OCI-LY3 (cell line): ENCODE measurements around the gene COL4A6.

Experiments used
- H2AFZ ChIP-seq: fragments of 200-600, 300-600 bp; shearing (Covaris generic); 2 replicates; pipeline ENCODE4 v1.6.0; 2014; ENCODE audit warnings: antibody characterized with exemption, low read depth, low read length
- H3K27ac ChIP-seq: fragments of 200-600, 300-600 bp; sonication (generic); 2 replicates; pipeline ENCODE4 v1.5.1; 2014; ENCODE audit warnings: mild to moderate bottlenecking, low read length, moderate library complexity, mixed read lengths
- H3K27me3 ChIP-seq: fragments of 200-600, 300-600 bp; sonication (generic); 2 replicates; pipeline ENCODE4 v1.6.1; 2014; ENCODE audit warnings: low read depth, low read length, mixed read lengths
- H3K36me3 ChIP-seq: fragments of 200-600, 300-600 bp; sonication (generic); replicated peaks from 2 replicates; pipeline ENCODE3; 2014; ENCODE audit warnings: low read depth, low read length, mixed read lengths
- H3K4me1 ChIP-seq: fragments of 300-600, 200-600 bp; sonication (generic); 2 replicates; pipeline ENCODE4 v1.6.1; 2014; ENCODE audit warnings: low read length, mixed read lengths
- H3K4me2 ChIP-seq: fragments of 200-600, 300-600 bp; sonication (generic); 2 replicates; pipeline ENCODE4 v1.6.1; 2014; ENCODE audit warnings: low read length, mixed read lengths
- H3K4me3 ChIP-seq: fragments of 300-600, 200-600 bp; sonication (generic); 2 replicates; pipeline ENCODE4 v1.5.1; 2014; ENCODE audit warnings: antibody characterized with exemption, mild to moderate bottlenecking, low read length, moderate library complexity
- H3K79me2 ChIP-seq: fragments of 300-600, 200-600 bp; shearing (Covaris generic); 2 replicates; pipeline ENCODE4 v1.6.1; 2014; ENCODE audit warnings: mild to moderate bottlenecking, low read length, mixed read lengths
- H3K9ac ChIP-seq: fragments of 300-600, 200-600 bp; shearing (Covaris generic); 2 replicates; pipeline ENCODE4 v1.6.0; 2014; ENCODE audit warnings: mild to moderate bottlenecking, low read length, moderate library complexity
- H3K9me3 ChIP-seq: fragments of 200-600, 300-600 bp; shearing (Covaris generic); 2 replicates; pipeline ENCODE4 v1.6.1; 2014; ENCODE audit warnings: low read length, mixed read lengths; ENCODE audit not compliant: insufficient read depth
- H4K20me1 ChIP-seq: fragments of 200-600, 300-600 bp; sonication (generic); 2 replicates; pipeline ENCODE4 v1.6.1; 2016; ENCODE audit warnings: low read length, mixed read lengths; ENCODE audit not compliant: insufficient read depth
- CTCF ChIP-seq: fragments of 200-600, 300-600 bp; sonication (generic); IDR thresholded peaks from 2 replicates; pipeline ENCODE4 v1.5.1; 2014; ENCODE audit warnings: antibody characterized with exemption, low read length, low read depth
- EZH2phosphoT487 ChIP-seq: fragments of 200-600 bp; shearing (Covaris generic); IDR thresholded peaks from 2 replicates; pipeline ENCODE4 v1.6.1; 2018; ENCODE audit warnings: antibody characterized with exemption, mixed run types, low read depth

Gene COL4A6

DNA sequence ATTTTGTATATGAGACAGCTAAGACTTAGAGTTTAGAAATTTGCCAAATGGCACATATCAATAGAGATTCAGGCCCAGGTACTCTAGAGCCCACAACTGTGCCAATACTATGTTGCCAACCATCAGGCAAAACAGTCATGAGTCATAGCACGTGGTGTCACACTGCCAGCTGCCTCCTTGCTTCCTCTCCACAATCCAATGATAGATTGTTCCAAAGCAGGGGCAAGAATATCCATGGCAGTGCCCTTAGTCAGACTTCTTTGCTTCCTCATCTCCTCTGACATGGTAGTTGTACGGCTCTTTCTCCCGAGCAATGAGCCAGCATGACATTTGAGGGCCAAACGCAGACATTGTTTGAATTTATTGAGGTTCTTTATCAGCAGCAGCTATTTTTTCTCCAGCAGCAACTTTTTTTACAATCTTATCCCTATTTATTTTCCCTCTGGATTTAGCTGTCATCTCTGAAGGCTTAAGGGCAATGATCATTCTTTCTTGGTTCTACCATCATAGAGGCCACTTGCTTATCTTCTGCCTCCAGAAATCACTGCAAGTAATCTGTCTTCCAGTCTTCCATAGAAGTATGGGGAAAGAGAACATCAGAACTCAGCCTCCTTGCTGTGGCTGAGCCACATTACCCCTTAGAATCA lies 169.7 kb downstream of the COL4A6 start:
- H3K4me1 ChIP-seq: peaks cover 7% of the 10 kb centered on the region

GRCh38 chrX:108267557-108267956 lies 170.7 kb downstream of the COL4A6 start:
- H3K9me3 ChIP-seq: no peaks in the 10 kb centered on the region
- no peaks in the 10 kb centered on the region for H3K36me3 ChIP-seq
- H3K4me2 ChIP-seq: no peak overlapping the region
- H4K20me1 ChIP-seq: no peaks in the 10 kb centered on the region
- no peak overlapping the region for H2AFZ ChIP-seq
- H3K79me2 ChIP-seq: no peaks in the 10 kb centered on the region
- no peak overlapping the region for H3K27ac ChIP-seq
- H3K27me3 ChIP-seq: no peaks in the 10 kb centered on the region
- TF ChIP-seq EZH2phosphoT487: no peak
- TF ChIP-seq CTCF: no peak
- H3K4me3 ChIP-seq: no peak overlapping the region
- H3K9ac ChIP-seq: no peak overlapping the region
- H3K4me1 ChIP-seq: peaks cover 7% of the 10 kb centered on the region

More for the DNA sequence above, 169.7 kb downstream of the COL4A6 start:
- no peak overlapping the region for H3K9ac ChIP-seq
- H3K9me3 ChIP-seq: no peaks in the 10 kb centered on the region
- no peaks in the 10 kb centered on the region for H3K79me2 ChIP-seq
- H3K4me2 ChIP-seq: no peak overlapping the region
- no peak overlapping the region for H2AFZ ChIP-seq
- no peaks in the 10 kb centered on the region for H3K27me3 ChIP-seq
- H4K20me1 ChIP-seq: no peaks in the 10 kb centered on the region
- H3K27ac ChIP-seq: no peak overlapping the region
- no peak for TF ChIP-seq EZH2phosphoT487
- TF ChIP-seq CTCF: no peak
- H3K4me3 ChIP-seq: no peak overlapping the region
- no peaks in the 10 kb centered on the region for H3K36me3 ChIP-seq

DNA sequence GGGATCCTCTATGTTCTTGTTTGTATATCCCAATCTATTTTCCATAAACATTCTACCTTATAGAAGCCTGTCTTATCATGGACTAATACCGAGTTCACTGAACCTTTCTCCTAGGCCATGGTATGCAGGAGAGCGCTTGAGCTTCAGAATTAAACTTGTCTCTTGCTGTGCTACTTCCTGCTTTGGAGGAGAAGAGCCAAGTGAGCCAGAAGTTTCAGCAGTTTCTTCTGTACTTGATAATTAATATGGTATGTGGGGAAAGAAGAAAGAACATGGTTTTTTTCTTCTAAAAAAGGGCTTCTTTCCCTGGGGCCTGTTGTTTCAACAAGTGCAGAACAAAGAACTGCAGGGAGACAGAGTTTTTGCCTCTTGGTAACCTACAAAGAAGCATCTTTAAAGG lies 173.8 kb downstream of the COL4A6 start:
- H2AFZ ChIP-seq: no peak overlapping the region
- no peaks in the 10 kb centered on the region for H3K4me1 ChIP-seq
- H3K27ac ChIP-seq: no peak overlapping the region
- no peaks in the 10 kb centered on the region for H4K20me1 ChIP-seq
- TF ChIP-seq CTCF: no peak
- TF ChIP-seq EZH2phosphoT487: no peak
- no peak overlapping the region for H3K9ac ChIP-seq
- no peak overlapping the region for H3K4me2 ChIP-seq
- no peaks in the 10 kb centered on the region for H3K27me3 ChIP-seq
- no peaks in the 10 kb centered on the region for H3K36me3 ChIP-seq
- no peaks in the 10 kb centered on the region for H3K9me3 ChIP-seq
- no peak overlapping the region for H3K4me3 ChIP-seq
- no peaks in the 10 kb centered on the region for H3K79me2 ChIP-seq

GRCh38 chrX:108261549-108262203 lies 176.5 kb downstream of the COL4A6 start:
- no peak for TF ChIP-seq CTCF
- no peak for TF ChIP-seq EZH2phosphoT487
- Histone ChIP-seq H2AFZ (no peak overlapping the region), H3K9me3 (no peaks in the 10 kb centered on the region), H3K27ac (no peak overlapping the region), H3K36me3 (no peaks in the 10 kb centered on the region), H3K27me3 (no peaks in the 10 kb centered on the region), H3K9ac (no peak overlapping the region), H3K4me2 (no peak overlapping the region), H3K79me2 (no peaks in the 10 kb centered on the region), H3K4me1 (no peaks in the 10 kb centered on the region), H3K4me3 (no peak overlapping the region), H4K20me1 (no peaks in the 10 kb centered on the region)
